Coronary artery (tissue), 2 donors: ENCODE measurements around the gene PHF8.

ENCODE experiments used
- DNase-seq: peaks from one replicate; pipeline ENCODE4 v3.0.0-alpha.2; 2017; ENCODE audit warnings: low spot score
- H3K27ac ChIP-seq, 2 donors: fragments of 200-600 bp; sonication (generic); one replicate each; pipeline ENCODE4 v1.5.1; 2016 to 2019
- H3K4me3 ChIP-seq: fragments of 200-600 bp; sonication (generic); 2 replicates; pipeline ENCODE4 v1.5.1; 2016; ENCODE audit warnings: mild to moderate bottlenecking, moderate library complexity
- CTCF ChIP-seq: fragments of 200-600 bp; sonication (generic); IDR thresholded peaks from one replicate; pipeline ENCODE4 v1.5.1; 2019; ENCODE audit warnings: antibody characterized with exemption

PHF8 gene

GRCh38 chrX:53990171-53990570 is 54.1 kb downstream of the PHF8 start:
- Histone ChIP-seq H3K27ac (no peak overlapping the region), H3K4me3 (no peak overlapping the region)
- TF ChIP-seq CTCF = no peak
- DNase-seq = no peak

GRCh38 chrX:53984895-53985294 is 59.4 kb downstream of the PHF8 start:
- TF ChIP-seq CTCF = no peak
- H3K4me3 ChIP-seq = no peak overlapping the region
- no peak for DNase-seq
- H3K27ac ChIP-seq = no peak overlapping the region

- DNase-seq = no peak
- Histone ChIP-seq H3K27ac (no peak overlapping the region), H3K4me3 (no peak overlapping the region)
- TF ChIP-seq CTCF = no peak
Observed at GRCh38 chrX:53974529-53974928, 69.7 kb downstream of the PHF8 start.

- Histone ChIP-seq H3K4me3 (no peak overlapping the region), H3K27ac (no peak overlapping the region)
- no peak for TF ChIP-seq CTCF
- no peak for DNase-seq
Observed at GRCh38 chrX:53969540-53969939, 74.7 kb downstream of the PHF8 start.

- TF ChIP-seq CTCF = no peak
- no peak for DNase-seq
Observed at GRCh38 chrX:53950130-53950733, 94.0 kb downstream of the PHF8 start.

GRCh38 chrX:53940180-53940579 is 104.1 kb downstream of the PHF8 start:
- TF ChIP-seq CTCF = no peak
- no peak for DNase-seq
- Histone ChIP-seq H3K27ac (no peak overlapping the region), H3K4me3 (no peak overlapping the region)

More at GRCh38 chrX:53950130-53950733, 94.0 kb downstream of the PHF8 start:
- H3K27ac ChIP-seq = no peak overlapping the region
- no peak overlapping the region for H3K4me3 ChIP-seq

GRCh38 chrX:53939127-53939526 is 105.1 kb downstream of the PHF8 start:
- no peak overlapping the region for H3K27ac ChIP-seq
- H3K4me3 ChIP-seq = no peak overlapping the region
- TF ChIP-seq CTCF = no peak
- DNase-seq = no peak
